A549 (cell line): ENCODE measurements around the gene DPP10. TPM values are rescaled to one million over a fixed set of nuclear protein-coding genes. Genes with fewer than 3 reads are reported as not detected.

Source experiments
- ATAC-seq, 2 experiments: fragments of 200-7000 bp in 1 of 2; fragments of >200 bp in 1 of 2; cut with Nextera tagmentation in 1 of 2; cut with Tn5 transposase in 1 of 2; 3 replicates each; pipeline versions ENCODE4 v1.8.0 to v1.9.1; 2018 to 2020; ENCODE audit warnings: mild to moderate bottlenecking in 1 of 2, moderate library complexity in 1 of 2
- CTCF ChIA-PET: fragments of 300-600 bp; sonication (Branson Sonifier 250); formaldehyde crosslinking; extraction: SDS; loops from one replicate; lab custom pipeline; 2021; ENCODE audit warnings: antibody characterized with exemption, inconsistent platforms; lab: Yijun Ruan, JAX
- POLR2A ChIA-PET: fragments of 350-600 bp; formaldehyde crosslinking; extraction: SDS; loops from one replicate; lab custom pipeline; 2021; ENCODE audit warnings: antibody characterized with exemption, inconsistent platforms; lab: Yijun Ruan, JAX
- DNase-seq, 2 experiments: peaks; one replicate each; pipeline versions ENCODE4 v3.0.0 to v3.0.0-alpha.2; 2011 to 2016; ENCODE audit warnings: low read depth in 1 of 2, low spot score in 1 of 2
- FAIRE-seq: peaks from 2 replicates; lab custom pipeline; 2011; peaks lifted over from hg19 to GRCh38; lab: Jason Lieb, UNC
- H3K27ac ChIP-seq, 2 experiments: fragments of >200 bp; sonication (Bioruptor Twin); formaldehyde crosslinking; 3 replicates each; pipeline ENCODE4 v1.5.1; 2016 to 2017
- H3K4me1 ChIP-seq: fragments of >200 bp; sonication (Bioruptor Twin); formaldehyde crosslinking; 3 replicates; pipeline ENCODE4 v1.6.1; 2016
- H3K4me2 ChIP-seq: fragments of >200 bp; sonication (Bioruptor Twin); formaldehyde crosslinking; 3 replicates; pipeline ENCODE4 v1.6.1; 2016
- H3K4me3 ChIP-seq: fragments of >200 bp; sonication (Bioruptor Twin); formaldehyde crosslinking; 3 replicates; pipeline ENCODE4 v1.5.1; 2016
- H3K9me3 ChIP-seq: fragments of >200 bp; sonication (Bioruptor Twin); formaldehyde crosslinking; 3 replicates; pipeline ENCODE4 v1.6.1; 2016
- ATOH8 ChIP-seq: fragments of 250-450 bp; sonication (Bioruptor Pico); IDR thresholded peaks from 2 replicates; pipeline ENCODE4 v1.5.0; 2020; ENCODE audit warnings: low read depth, mild to moderate bottlenecking, moderate library complexity
- CBX8 ChIP-seq: fragments of 200-600 bp; sonication (generic); IDR thresholded peaks from 2 replicates; pipeline ENCODE4 v1.6.1; 2016
- CEBPB ChIP-seq, 2 experiments: fragments of >200 bp in 1 of 2; sonication (Bioruptor Twin) in 1 of 2; formaldehyde crosslinking in 1 of 2; IDR thresholded peaks; 2 replicates each; pipeline ENCODE4 v1.6.1; 2012 to 2016
- CHD4 ChIP-seq: fragments of 200-600 bp; sonication (generic); IDR thresholded peaks from 2 replicates; pipeline ENCODE4 v1.6.1; 2016; ENCODE audit warnings: antibody characterized with exemption, mild to moderate bottlenecking, borderline replicate concordance
- FOSB ChIP-seq: fragments of 250-450 bp; sonication (Bioruptor Pico); IDR thresholded peaks from 2 replicates; pipeline ENCODE4 v1.5.0; 2020; ENCODE audit warnings: mild to moderate bottlenecking, moderate library complexity
- HEYL ChIP-seq: fragments of 250-450 bp; sonication (Bioruptor Pico); IDR thresholded peaks from 2 replicates; pipeline ENCODE4 v1.8.0; 2021; ENCODE audit warnings: mild to moderate bottlenecking, moderate library complexity
- HOXA7 ChIP-seq: fragments of 250-450 bp; sonication (Bioruptor Pico); IDR thresholded peaks from 2 replicates; pipeline ENCODE4 v1.5.0; 2020; ENCODE audit warnings: mild to moderate bottlenecking, moderate library complexity
- HOXB5 ChIP-seq: fragments of 250-450 bp; sonication (Bioruptor Pico); IDR thresholded peaks from 2 replicates; pipeline ENCODE4 v1.5.0; 2020; ENCODE audit warnings: mild to moderate bottlenecking, moderate library complexity
- JUN ChIP-seq, 2 experiments: fragments of >200 bp; sonication (Bioruptor Twin); formaldehyde crosslinking; IDR thresholded peaks; 2 replicates in 1 of 2; 3 replicates in 1 of 2; pipeline ENCODE4 v1.6.1; 2016 to 2017
- JUNB ChIP-seq: fragments of >200 bp; sonication (Bioruptor Twin); formaldehyde crosslinking; IDR thresholded peaks from 2 replicates; pipeline ENCODE4 v1.6.1; 2016
- MAX ChIP-seq: IDR thresholded peaks from 2 replicates; pipeline ENCODE4 v1.6.1; 2012
- MYC ChIP-seq: IDR thresholded peaks from 2 replicates; pipeline ENCODE4 v1.6.1; 2012; ENCODE audit warnings: mild to moderate bottlenecking, inconsistent platforms, low read length, improper control_type of control experiment, borderline replicate concordance
- NR3C1 ChIP-seq: fragments of >200 bp; sonication (Bioruptor Twin); formaldehyde crosslinking; IDR thresholded peaks from 3 replicates; pipeline ENCODE4 v1.6.1; 2017
- PHF8 ChIP-seq: fragments of 200-600 bp; sonication (generic); IDR thresholded peaks from 2 replicates; pipeline ENCODE4 v1.6.1; 2016; ENCODE audit warnings: low read depth, mild to moderate bottlenecking, antibody characterized with exemption, moderate library complexity, borderline replicate concordance
- REST ChIP-seq: fragments of 200-600 bp; sonication (generic); IDR thresholded peaks from 2 replicates; pipeline ENCODE4 v1.6.1; 2016; ENCODE audit warnings: antibody characterized with exemption, mild to moderate bottlenecking, moderate library complexity
- RNF2 ChIP-seq: fragments of 200-600 bp; sonication (generic); IDR thresholded peaks from 2 replicates; pipeline ENCODE4 v1.6.1; 2016; ENCODE audit warnings: low read depth, mild to moderate bottlenecking, antibody characterized with exemption, moderate library complexity, borderline replicate concordance
- TFCP2L1 ChIP-seq: fragments of 250-450 bp; sonication (Bioruptor Pico); IDR thresholded peaks from 2 replicates; pipeline ENCODE4 v1.5.0; 2021; ENCODE audit warnings: mild to moderate bottlenecking
- USF2 ChIP-seq: fragments of 450-650 bp; IDR thresholded peaks from 2 replicates; pipeline ENCODE4 v1.6.1; 2014; ENCODE audit warnings: antibody characterized with exemption
- ZFP36 ChIP-seq: fragments of 450-650 bp; IDR thresholded peaks from 2 replicates; pipeline ENCODE4 v1.6.1; 2014; ENCODE audit warnings: borderline replicate concordance; ENCODE audit not compliant: partially characterized antibody
- ZSCAN20 ChIP-seq: fragments of 250-450 bp; sonication (Bioruptor Pico); IDR thresholded peaks from 2 replicates; pipeline ENCODE4 v1.8.0; 2022; ENCODE audit warnings: mild to moderate bottlenecking, moderate library complexity
- WGBS: methylation state at CpG from one replicate; pipeline ENCODE4 v1.1.6; 2017; ENCODE audit errors: missing lambda C conversion rate; 5-methylcytosine and 5-hydroxymethylcytosine counted together
- polyA plus RNA-seq, 4 experiments: library from polyadenylated mRNA; depleted of rRNA in 3 of 4; stranded (reverse); fragments of >200 nt; fragmentation: RNase III in 1 of 4; extraction: RNeasy Plus Mini Kit Qiagen cat#74134 plus additional on column Dnase treatment in 1 of 4; gene quantifications; 2 replicates in 3 of 4; 3 replicates in 1 of 4; pipeline ENCODE4 v1.2.3, GENCODE V29; 2011 to 2017

DPP10 gene
- polyA plus RNA-seq, 2 of the 4 experiments (the other 2 are of a cell fraction) = not detected

GRCh38 chr2:115070002-115070401, 627.6 kb downstream of the DPP10 start (continued):
- TF ChIP-seq JUNB = no peak
- no peak for TF ChIP-seq MYC
- TF ChIP-seq, all 56 proteins: peak for 0

- Histone ChIP-seq H3K27ac (no peak overlapping the region), H3K4me1 (no peaks in the 10 kb centered on the region), H3K9me3 (no peaks in the 10 kb centered on the region), H3K4me3 (no peak overlapping the region), H3K4me2 (no peak overlapping the region)
- CTCF ChIA-PET = no interaction called here
- no peak for DNase-seq
- WGBS = 6% methylated on average over 4 of the region's 4 CpGs
- no peak for FAIRE-seq
- TF ChIP-seq CEBPB (IDR thresholded peaks at IDR 0.05) = no peak
- TF ChIP-seq HOXA7 (CRISPR knock-in tag) = no peak
- TF ChIP-seq CHD4 = no peak
- TF ChIP-seq HEYL (CRISPR knock-in tag) = no peak
- TF ChIP-seq MAX = no peak
- TF ChIP-seq FOSB = no peak
- TF ChIP-seq USF2 = no peak
- no peak for TF ChIP-seq TFCP2L1
- TF ChIP-seq REST = no peak
- no peak for TF ChIP-seq RNF2
- POLR2A ChIA-PET = no interaction called here
- no peak for ATAC-seq
Observed at GRCh38 chr2:115071534-115071933, 629.1 kb downstream of the DPP10 start.

GRCh38 chr2:115075800-115076199, 633.4 kb downstream of the DPP10 start:
- Histone ChIP-seq H3K4me2 (no peak overlapping the region), H3K4me3 (no peak overlapping the region), H3K4me1 (no peaks in the 10 kb centered on the region), H3K27ac (no peak overlapping the region), H3K9me3 (no peaks in the 10 kb centered on the region)
- FAIRE-seq (no peak), DNase-seq (no peak), ATAC-seq (no peak)
- WGBS = 11% methylated on average over 2 of the region's 2 CpGs
- CTCF ChIA-PET = no interaction called here
- POLR2A ChIA-PET = no interaction called here
- no peak for TF ChIP-seq ATOH8
- TF ChIP-seq PHF8 = no peak
- TF ChIP-seq HOXB5 (CRISPR knock-in tag) = no peak
- no peak for TF ChIP-seq ZSCAN20 (CRISPR knock-in tag)
- no peak for TF ChIP-seq CBX8

- Histone ChIP-seq H3K4me2 (no peak overlapping the region), H3K4me3 (no peak overlapping the region), H3K27ac (no peak overlapping the region), H3K9me3 (no peaks in the 10 kb centered on the region), H3K4me1 (no peaks in the 10 kb centered on the region)
- TF ChIP-seq JUN (IDR thresholded peaks at IDR 0.05) (no peak), NR3C1 (no peak), ZFP36 (no peak), ATOH8 (no peak)
- CTCF ChIA-PET = no interaction called here
- WGBS = 6% methylated on average over 1 of the region's 1 CpG
- no peak for ATAC-seq
- FAIRE-seq = no peak
- POLR2A ChIA-PET = no interaction called here
- DNase-seq = no peak
Observed at GRCh38 chr2:115077626-115078025, 635.2 kb downstream of the DPP10 start.
